ENCODE data around the gene ATL3. TPM values are rescaled to one million over a fixed set of nuclear protein-coding genes. Genes with fewer than 3 reads are reported as not detected.
A peak's percentile ranks its signal among the peaks of the same experiment; 100 is the strongest.

ATL3 gene
- polyA plus RNA-seq, 1 donor from 2014 or later = 4.0 TPM

GRCh38 chr11:63683133-63683991, 12.2 kb upstream of the ATL3 start:
- Histone ChIP-seq H3K4me3 (ENCODE audit: low read length) (peak overlapping the region; percentile 100), H3K4me2 (ENCODE audit: low read length) (peak overlapping the region; percentile 89), H2AFZ (ENCODE audit: low read depth, low read length) (no peak overlapping the region), H3K27ac (ENCODE audit: low read length) (peak overlapping the region; percentile 99), H3F3A (ENCODE audit: insufficient read depth, low read length, poor library complexity, severe bottlenecking) (peaks cover 8% of the 10 kb centered on the region), H3K9ac (ENCODE audit: low read length) (peak overlapping the region; percentile 99), H3K9me2 (ENCODE audit: insufficient read depth, low read length) (no peaks in the 10 kb centered on the region), H4K20me1 (ENCODE audit: insufficient read depth) (peaks cover 31% of the 10 kb centered on the region), H3K36me3 (ENCODE audit: insufficient read depth, low read length) (no peaks in the 10 kb centered on the region), H3K9me3 (ENCODE audit: low read length) (no peaks in the 10 kb centered on the region), H3K27me3 (ENCODE audit: insufficient read depth, low read depth, low read length) (no peaks in the 10 kb centered on the region), H3K79me2 (replicated peaks; ENCODE audit: insufficient read depth, low read length) (peaks cover 68% of the 10 kb centered on the region)
- no peak for TF ChIP-seq EP300 (conservative IDR thresholded peaks at IDR 0.05; ENCODE audit: poor library complexity, severe bottlenecking)
- no peak for TF ChIP-seq SMC3 (conservative IDR thresholded peaks at IDR 0.05; ENCODE audit: poor library complexity)
- no peak for TF ChIP-seq REST (IDR thresholded peaks at IDR 0.05; ENCODE audit: borderline replicate concordance)
- TF ChIP-seq EZH2 (IDR thresholded peaks at IDR 0.05; ENCODE audit: borderline replicate concordance, insufficient read depth, low read length, poor library complexity, severe bottlenecking) = no peak
- TF ChIP-seq CTCF (IDR thresholded peaks at IDR 0.05; ENCODE audit: poor library complexity, severe bottlenecking) = no peak
- no peak for TF ChIP-seq MXI1 (conservative IDR thresholded peaks at IDR 0.05; ENCODE audit: poor library complexity, severe bottlenecking)
- no peak for TF ChIP-seq TAF1 (IDR thresholded peaks at IDR 0.05; ENCODE audit: low read depth)
- TF ChIP-seq RAD21 (conservative IDR thresholded peaks at IDR 0.05) = no peak
- no peak for TF ChIP-seq POLR2AphosphoS5 (IDR thresholded peaks at IDR 0.05)

DNA sequence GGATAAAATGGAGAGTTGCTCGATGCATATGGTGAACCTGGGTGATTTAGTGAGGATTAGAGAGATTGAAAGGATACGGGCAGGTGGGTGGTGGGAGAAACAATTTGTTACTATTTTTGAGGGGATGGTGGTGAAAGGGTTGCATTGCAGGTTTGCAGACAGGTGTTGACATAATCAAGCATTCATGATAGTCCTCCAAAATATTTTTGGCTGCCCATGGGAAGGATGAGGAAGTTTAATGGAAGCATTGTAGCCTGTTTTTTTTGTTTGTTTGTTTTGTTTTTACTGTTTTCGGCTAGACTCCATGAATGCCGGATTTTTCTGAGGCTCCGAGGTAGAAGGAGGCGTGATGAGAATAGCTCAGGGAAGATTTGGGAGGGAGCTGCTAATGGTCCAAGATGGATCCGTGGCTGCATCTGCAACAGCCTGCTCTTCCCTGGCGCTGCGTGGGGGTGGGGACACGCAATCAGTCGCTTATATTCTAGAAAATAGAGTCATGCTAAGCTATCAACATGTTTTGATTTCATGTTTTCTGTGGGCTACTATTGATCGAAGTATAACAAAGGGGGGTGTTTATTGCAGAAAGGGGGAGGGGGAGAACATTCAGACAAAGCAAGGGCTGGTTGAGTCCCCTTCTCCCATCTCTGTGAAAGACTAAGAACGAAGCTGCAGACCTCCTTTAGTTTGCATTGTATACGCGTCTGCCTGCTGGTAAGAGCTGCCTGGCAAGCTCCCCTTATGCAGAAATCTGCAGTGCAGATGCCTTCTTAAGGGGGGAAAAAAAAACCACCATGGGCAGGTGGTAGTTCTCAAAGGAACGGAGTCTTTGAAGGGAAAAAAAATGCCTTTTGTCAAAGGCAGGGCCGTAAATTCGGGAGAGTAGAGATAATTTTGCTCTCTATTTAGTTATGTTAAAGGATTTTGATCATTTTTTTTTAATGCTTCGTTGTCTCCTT, 11.2 kb upstream of the ATL3 start:
- H3K27ac ChIP-seq (ENCODE audit: low read length) = peak overlapping the region; percentile 99

More for the DNA sequence above, 11.2 kb upstream of the ATL3 start:
- peak overlapping the region; percentile 100 for H3K4me3 ChIP-seq (ENCODE audit: low read length)
- peaks cover 59% of the 10 kb centered on the region for H3K79me2 ChIP-seq (replicated peaks; ENCODE audit: insufficient read depth, low read length)
- H2AFZ ChIP-seq (ENCODE audit: low read depth, low read length) = peak overlapping the region; percentile 65
- peak; percentile 50 for TF ChIP-seq MXI1 (conservative IDR thresholded peaks at IDR 0.05; ENCODE audit: poor library complexity, severe bottlenecking)
- TF ChIP-seq TAF1 (IDR thresholded peaks at IDR 0.05; ENCODE audit: low read depth) = peak; percentile 73
- peak; percentile 60 for TF ChIP-seq POLR2AphosphoS5 (IDR thresholded peaks at IDR 0.05)
- no peak for TF ChIP-seq SMC3 (conservative IDR thresholded peaks at IDR 0.05; ENCODE audit: poor library complexity)
- TF ChIP-seq REST (IDR thresholded peaks at IDR 0.05; ENCODE audit: borderline replicate concordance) = peak; percentile 79
- TF ChIP-seq CTCF (IDR thresholded peaks at IDR 0.05; ENCODE audit: poor library complexity, severe bottlenecking) = no peak
- TF ChIP-seq RAD21 (conservative IDR thresholded peaks at IDR 0.05) = peak; percentile 28
- peak; percentile 18 for TF ChIP-seq EP300 (conservative IDR thresholded peaks at IDR 0.05; ENCODE audit: poor library complexity, severe bottlenecking)
- no peak for TF ChIP-seq EZH2 (IDR thresholded peaks at IDR 0.05; ENCODE audit: borderline replicate concordance, insufficient read depth, low read length, poor library complexity, severe bottlenecking)
- H3K36me3 ChIP-seq (ENCODE audit: insufficient read depth, low read length) = no peaks in the 10 kb centered on the region
- no peaks in the 10 kb centered on the region for H3K9me2 ChIP-seq (ENCODE audit: insufficient read depth, low read length)
- peak overlapping the region; percentile 99 for H3K9ac ChIP-seq (ENCODE audit: low read length)
- H3F3A ChIP-seq (ENCODE audit: insufficient read depth, low read length, poor library complexity, severe bottlenecking) = peaks cover 8% of the 10 kb centered on the region
- H4K20me1 ChIP-seq (ENCODE audit: insufficient read depth) = peaks cover 24% of the 10 kb centered on the region
- H3K4me2 ChIP-seq (ENCODE audit: low read length) = peak overlapping the region; percentile 89
- no peaks in the 10 kb centered on the region for H3K27me3 ChIP-seq (ENCODE audit: insufficient read depth, low read depth, low read length)
- no peaks in the 10 kb centered on the region for H3K9me3 ChIP-seq (ENCODE audit: low read length)

All from neural cell (in vitro differentiated cells).